ENCODE data around the gene LZTFL1. TPM values are rescaled to one million over a fixed set of nuclear protein-coding genes. Genes with fewer than 3 reads are reported as not detected.
"Not testable (repeated sequence)": the region's sequence is repeated elsewhere in the genome, so short reads cannot be mapped to it uniquely, and the experiment has no call there.

The LZTFL1 gene
- polyA plus RNA-seq, 1 donor, result 69.8 TPM

GRCh38 chr3:45868213-45868612, 26.3 kb upstream of the LZTFL1 start:
- no peak for DNase-seq

- no peak for DNase-seq
These were observed 23.6 kb upstream of the LZTFL1 start for GRCh38 chr3:45865563-45865962.

DNA sequence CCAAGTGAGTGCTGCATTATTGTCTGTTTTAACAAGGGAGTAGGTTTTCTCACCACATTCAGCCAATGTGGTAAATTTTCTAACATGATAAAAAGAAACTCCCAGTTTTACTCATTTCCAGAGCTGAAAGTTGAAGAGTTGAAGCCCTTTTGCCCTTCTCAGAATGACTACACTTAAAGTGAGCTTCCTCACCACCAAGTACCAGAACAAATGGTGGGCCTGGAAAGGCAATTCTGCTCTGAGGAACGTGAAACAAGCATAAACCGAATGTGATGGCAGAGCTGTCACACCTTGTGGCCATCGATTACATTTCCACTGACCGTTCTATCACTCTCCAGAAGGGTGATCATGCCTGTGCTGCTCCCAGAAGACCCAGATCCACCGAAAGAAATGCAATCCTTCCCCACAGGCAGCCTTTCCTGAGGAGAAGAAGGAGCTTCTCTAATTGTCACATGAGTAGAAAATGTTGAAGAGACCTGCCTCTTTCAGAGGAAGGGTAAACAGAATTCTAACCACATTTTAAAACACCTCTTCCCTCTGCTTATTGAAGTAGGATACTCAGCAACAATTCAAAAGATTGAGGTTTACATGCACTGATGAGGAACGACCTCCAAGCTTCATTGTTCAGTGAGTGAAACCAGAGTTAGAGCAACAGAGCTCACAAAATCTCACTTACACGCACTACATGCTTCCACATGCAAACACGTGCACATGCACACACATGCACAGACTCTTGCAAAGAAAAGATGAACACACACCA, 23.0 kb upstream of the LZTFL1 start:
- no peak for DNase-seq

- DNase-seq, result no peak
These were observed 19.3 kb upstream of the LZTFL1 start for GRCh38 chr3:45861043-45861719.

DNA sequence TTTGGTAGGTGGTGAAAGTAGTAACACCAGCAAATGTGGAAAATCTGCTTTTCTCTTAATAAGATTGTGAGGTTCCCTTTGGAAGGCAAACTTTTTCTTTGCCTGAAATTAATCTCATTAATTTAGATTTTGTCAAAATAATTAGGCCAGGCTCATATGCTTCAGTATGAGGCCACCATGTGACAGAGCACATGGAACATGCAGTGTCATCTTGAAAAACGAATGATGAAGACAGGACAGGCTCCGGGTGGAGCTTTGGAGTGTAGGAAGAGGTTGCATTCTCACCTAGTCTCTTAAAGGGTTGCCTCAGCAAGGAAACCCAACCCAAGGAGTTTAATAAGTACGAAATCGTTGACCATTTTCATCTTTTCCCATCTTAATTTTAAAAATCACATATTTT, 18.6 kb upstream of the LZTFL1 start:
- DNase-seq, result no peak

GRCh38 chr3:45858809-45859543, 17.1 kb upstream of the LZTFL1 start:
- DNase-seq, result no peak

DNA sequence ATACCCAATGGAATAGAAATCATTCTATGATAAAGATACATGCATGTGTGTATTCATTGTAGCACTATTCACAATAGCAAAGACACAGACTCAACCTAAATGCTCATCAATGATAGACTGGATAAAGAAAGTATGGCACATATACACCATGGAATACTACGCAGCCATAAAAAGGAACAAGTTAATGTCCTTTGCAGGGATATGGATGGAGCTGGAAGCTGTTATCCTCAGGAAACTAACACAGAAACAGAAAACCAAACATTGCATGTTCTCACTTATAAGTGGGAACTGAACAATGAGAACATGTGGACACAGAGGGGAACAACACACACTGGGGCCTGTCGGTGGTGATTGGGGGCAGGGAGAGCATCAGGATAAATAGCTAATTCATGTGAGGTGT, 15.1 kb upstream of the LZTFL1 start:
- not testable (repeated sequence) for DNase-seq

GRCh38 chr3:45856323-45856722, 14.4 kb upstream of the LZTFL1 start:
- not testable (repeated sequence) for DNase-seq

GRCh38 chr3:45852828-45853227, 10.9 kb upstream of the LZTFL1 start:
- DNase-seq, result no peak

- no peak for DNase-seq
These were observed 6.5 kb upstream of the LZTFL1 start for GRCh38 chr3:45848392-45848791.

DNA sequence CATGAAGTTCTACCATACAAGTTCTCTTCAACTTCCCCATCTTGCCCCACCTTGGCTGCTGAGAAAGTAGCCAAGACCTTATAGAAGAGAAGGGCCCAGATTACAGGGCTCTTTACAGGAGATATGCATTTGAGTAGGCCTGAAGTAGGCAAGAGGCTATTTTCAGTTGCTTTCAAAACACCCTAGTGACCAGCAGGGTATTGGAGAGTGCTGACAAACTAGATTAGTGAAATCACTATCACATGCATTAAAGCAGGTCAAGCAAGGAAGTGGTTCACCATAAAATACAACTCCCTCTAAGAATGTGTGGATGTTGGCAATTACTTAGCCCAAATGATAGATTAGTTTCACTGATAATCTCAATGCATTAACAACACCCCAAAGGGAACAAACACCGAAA, 2.7 kb upstream of the LZTFL1 start:
- DNase-seq, result no peak

GRCh38 chr3:45842851-45843625, 1.1 kb upstream of the LZTFL1 start:
- no peak for DNase-seq

DNA sequence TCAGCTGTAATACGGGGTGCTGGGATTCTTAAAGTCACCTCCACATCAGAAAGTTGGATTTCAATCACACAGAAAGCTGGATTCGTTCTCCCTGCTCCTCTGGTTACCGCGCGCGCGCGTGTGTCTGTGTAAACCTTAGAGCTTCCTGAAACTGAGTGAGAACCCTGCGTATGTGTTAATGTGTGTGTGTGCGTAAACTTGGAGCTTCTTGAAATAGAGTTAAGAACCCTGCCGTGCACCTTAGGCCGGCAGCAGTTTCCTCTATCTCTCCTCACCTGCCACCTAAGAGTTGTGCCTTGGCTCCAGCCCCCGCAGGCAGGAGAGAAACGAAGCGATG, 531 bp downstream of the LZTFL1 start:
- peak; percentile 7 for DNase-seq

- no peak for DNase-seq
These were observed 3.5 kb downstream of the LZTFL1 start for GRCh38 chr3:45838466-45838865.

- DNase-seq, result no peak
These were observed 9.2 kb downstream of the LZTFL1 start for GRCh38 chr3:45832699-45833098.

DNA sequence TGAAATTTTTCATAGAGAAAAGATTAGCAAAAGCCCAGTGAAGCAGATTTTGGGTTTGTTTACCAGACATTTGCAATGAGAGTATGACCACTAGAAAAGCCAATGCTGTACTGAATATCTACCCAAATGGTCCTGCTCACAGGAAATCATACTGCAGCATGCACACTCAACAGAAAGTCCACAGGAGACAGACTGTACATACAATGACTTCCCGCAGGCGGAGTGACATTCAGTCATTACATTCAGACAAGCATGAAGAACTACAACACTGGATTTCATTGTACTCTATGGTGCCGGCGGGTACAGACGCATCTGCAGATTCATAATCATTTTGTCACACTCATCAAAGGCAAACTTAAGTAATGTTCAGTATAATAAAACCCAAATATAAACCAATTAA, 11.8 kb downstream of the LZTFL1 start:
- DNase-seq, result no peak

DNA sequence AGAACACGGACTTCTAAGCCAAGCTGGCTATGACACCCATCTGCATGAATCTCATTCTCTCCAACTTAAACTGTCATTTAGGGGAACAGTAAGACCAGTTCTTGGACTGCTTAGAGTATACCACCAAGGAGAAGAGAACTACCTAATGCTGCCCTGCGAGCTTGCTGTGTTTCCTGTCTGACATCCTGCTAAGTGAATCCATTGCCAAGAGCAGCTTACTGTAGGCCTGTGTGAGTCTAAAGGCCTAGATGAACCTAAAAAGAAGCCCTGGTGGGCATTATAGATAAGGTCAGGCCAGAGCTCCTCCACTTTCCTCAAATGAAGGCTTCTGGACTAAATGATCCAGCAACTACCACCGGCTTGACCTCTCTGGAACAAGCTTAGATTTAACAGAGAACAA, 15.0 kb downstream of the LZTFL1 start:
- DNase-seq, result no peak

GRCh38 chr3:45826321-45826720, 15.6 kb downstream of the LZTFL1 start:
- DNase-seq, result no peak

- no peak for DNase-seq
These were observed 20.8 kb downstream of the LZTFL1 start for GRCh38 chr3:45821127-45821526.

DNA sequence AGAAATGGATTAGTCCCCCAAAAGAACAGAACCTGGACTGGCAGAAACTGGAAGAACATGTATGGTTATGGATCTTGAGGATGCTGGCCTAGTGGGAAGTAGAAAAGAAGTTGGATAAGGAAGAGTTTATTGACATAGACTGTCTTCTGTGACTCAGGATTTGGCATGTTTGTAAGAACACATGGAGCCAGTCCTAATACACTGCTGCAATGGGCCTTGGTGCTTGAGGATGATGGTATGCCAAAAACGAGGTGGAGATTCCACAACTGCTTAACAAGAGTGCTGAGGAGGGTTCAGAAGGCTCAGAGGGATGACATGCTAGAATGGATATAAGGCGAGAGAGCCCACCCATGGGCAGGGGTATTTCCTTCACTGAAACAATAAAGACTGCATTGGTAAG, 22.4 kb downstream of the LZTFL1 start:
- no peak for DNase-seq

GRCh38 chr3:45817831-45818522, 23.9 kb downstream of the LZTFL1 start:
- no peak for DNase-seq

- DNase-seq, result no peak
These were observed 25.4 kb downstream of the LZTFL1 start for GRCh38 chr3:45816544-45816943.

Measured in left kidney (tissue), 2 donors.